ENCODE measurements around the gene PRKG2.

The PRKG2 gene

GRCh38 chr4:81214881-81215868 is at the start of gene PRKG2:
PRKG2 (minus strand) TSS chr4:81215222; CDS start chr4:81205047, 10,175 bp downstream.
- no peak within 1 kb of the TSS for H3K27ac ChIP-seq
- TF ChIP-seq ZFX (IDR thresholded peaks at IDR 0.05; ENCODE audit: borderline replicate concordance) = no peak
- TF ChIP-seq, protein P1, sequence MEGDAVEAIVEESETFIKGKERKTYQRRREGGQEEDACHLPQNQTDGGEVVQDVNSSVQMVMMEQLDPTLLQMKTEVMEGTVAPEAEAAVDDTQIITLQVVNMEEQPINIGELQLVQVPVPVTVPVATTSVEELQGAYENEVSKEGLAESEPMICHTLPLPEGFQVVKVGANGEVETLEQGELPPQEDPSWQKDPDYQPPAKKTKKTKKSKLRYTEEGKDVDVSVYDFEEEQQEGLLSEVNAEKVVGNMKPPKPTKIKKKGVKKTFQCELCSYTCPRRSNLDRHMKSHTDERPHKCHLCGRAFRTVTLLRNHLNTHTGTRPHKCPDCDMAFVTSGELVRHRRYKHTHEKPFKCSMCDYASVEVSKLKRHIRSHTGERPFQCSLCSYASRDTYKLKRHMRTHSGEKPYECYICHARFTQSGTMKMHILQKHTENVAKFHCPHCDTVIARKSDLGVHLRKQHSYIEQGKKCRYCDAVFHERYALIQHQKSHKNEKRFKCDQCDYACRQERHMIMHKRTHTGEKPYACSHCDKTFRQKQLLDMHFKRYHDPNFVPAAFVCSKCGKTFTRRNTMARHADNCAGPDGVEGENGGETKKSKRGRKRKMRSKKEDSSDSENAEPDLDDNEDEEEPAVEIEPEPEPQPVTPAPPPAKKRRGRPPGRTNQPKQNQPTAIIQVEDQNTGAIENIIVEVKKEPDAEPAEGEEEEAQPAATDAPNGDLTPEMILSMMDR (IDR thresholded peaks at IDR 0.05) = no peak

DNA sequence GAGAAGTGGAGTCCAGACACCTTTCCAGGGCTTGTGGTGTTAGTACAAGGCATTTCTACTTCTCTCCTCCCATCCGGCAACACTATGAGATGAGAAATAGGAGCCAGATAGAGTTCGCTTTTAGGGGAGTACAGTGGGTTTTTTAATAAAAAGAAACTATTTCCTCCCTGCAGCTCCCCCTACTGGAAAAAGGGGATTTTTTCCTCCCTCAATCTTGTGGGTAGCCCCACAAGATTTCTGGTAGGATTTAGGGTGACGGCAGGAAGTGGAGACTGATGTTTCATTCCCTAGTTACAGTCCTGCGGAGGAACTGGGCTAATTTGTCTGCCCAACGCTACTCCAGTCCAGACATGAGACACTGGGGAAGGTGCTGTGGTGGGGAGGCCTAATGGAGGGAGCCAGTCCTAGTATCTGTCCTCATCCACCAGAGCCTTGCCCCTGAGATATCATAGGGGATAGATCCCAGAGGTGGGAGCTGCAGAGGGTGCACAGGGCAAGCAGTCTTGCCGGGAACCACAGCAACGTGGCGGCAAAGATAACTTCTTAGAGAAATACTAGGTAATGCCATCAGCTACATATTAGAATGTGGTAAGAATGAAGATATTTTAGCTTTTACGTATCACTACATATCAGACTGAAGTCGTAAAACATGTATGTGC is 45.5 kb upstream of the PRKG2 start:
- no peak for TF ChIP-seq ZFX (IDR thresholded peaks at IDR 0.05; ENCODE audit: borderline replicate concordance)
- TF ChIP-seq, protein P1 (IDR thresholded peaks at IDR 0.05) = peak; percentile 66
- no peak overlapping the region for H3K27ac ChIP-seq

DNA sequence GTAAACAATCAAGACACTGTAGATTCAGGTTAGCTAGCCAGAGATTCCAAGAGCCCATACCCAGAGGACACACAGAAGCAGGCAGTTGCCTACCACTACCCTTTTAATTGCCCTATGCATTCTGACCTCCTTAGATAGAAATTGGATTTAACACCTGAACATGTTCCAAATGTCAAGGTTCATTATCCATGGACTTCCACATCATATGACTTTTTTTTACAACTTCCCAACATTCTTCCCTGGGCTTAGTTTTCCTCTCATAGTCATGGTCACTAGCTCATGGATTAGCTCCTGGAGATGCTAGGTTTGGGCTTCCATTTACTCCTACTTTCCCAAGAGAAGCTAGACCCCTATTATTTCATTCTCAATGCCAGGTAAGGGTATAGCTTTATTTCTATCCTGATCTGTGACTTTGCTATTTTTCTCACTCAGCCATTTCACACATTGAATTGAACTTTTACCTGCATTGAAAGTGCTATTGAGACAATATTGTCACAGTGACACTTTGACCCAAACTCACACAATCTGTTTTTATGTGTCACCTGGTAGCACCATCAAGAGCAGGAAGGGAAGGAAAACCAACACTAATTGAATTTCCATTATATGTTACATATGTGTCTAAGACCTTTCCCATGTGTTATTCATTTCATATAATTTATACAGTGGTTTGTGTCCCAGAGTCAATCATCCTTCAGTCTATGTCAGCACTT is 44.0 kb upstream of the PRKG2 start:
- no peak for TF ChIP-seq ZFX (IDR thresholded peaks at IDR 0.05; ENCODE audit: borderline replicate concordance)
- TF ChIP-seq, protein P1 (IDR thresholded peaks at IDR 0.05) = no peak
- H3K27ac ChIP-seq = no peak overlapping the region

DNA sequence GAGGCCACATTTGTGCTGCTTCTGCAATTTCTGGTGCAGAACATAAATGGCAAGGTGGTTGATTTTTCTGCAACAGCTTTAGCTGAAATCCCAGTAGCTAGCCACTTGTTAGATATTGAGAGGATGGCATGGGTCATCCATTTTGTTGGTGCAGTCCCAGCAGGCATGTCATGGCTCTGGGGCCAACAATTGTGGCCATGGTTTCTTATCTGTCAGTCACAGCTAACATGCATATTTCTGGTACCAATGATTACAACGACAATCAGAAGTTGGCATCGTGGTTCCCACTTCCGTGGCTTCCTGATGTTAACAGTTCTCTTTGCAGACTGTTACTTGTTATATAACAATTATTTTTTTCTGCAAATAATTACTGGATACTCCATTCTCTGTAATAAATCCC is 42.8 kb upstream of the PRKG2 start:
- H3K27ac ChIP-seq = no peak overlapping the region
- TF ChIP-seq ZFX (IDR thresholded peaks at IDR 0.05; ENCODE audit: borderline replicate concordance) = no peak
- TF ChIP-seq, protein P1 (IDR thresholded peaks at IDR 0.05) = no peak

DNA sequence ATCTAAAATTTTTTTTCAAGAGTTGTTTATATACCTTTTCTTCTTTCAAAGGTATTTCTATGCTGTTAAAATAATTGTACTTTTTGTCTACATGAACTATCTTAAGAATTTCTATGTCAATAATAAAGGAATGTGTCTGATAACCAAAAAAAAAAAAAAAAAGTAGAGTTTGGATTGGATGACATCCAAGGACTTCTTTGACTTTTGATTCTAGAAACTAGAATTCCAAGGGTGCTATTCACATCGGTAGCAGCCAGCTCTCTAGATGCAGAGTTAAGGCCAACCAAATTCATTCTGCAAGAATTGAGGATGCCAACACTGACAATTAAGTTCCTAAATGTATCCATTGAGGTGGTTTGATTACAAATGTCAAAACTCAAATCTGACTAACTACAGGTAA is 42.0 kb upstream of the PRKG2 start:
- no peak overlapping the region for H3K27ac ChIP-seq
- TF ChIP-seq ZFX (IDR thresholded peaks at IDR 0.05; ENCODE audit: borderline replicate concordance) = no peak
- TF ChIP-seq, protein P1 (IDR thresholded peaks at IDR 0.05) = no peak

GRCh38 chr4:81256059-81256970 is 41.3 kb upstream of the PRKG2 start:
- no peak overlapping the region for H3K27ac ChIP-seq
- TF ChIP-seq, protein P1 (IDR thresholded peaks at IDR 0.05) = no peak
- TF ChIP-seq ZFX (IDR thresholded peaks at IDR 0.05; ENCODE audit: borderline replicate concordance) = no peak

All from 22Rv1 (cell line).